H1 (cell line): ENCODE measurements around the gene CELF6. TPM values are rescaled to one million over a fixed set of nuclear protein-coding genes. Genes with fewer than 3 reads are reported as not detected.
A peak's percentile ranks its signal among the peaks of the same experiment; 100 is the strongest.

Source experiments
- CTCF ChIA-PET: fragments of 300-600 bp; sonication (Branson Sonifier 250); formaldehyde crosslinking; loops from one replicate; lab custom pipeline; 2021; ENCODE audit not compliant: partially characterized antibody; lab: Charles Lee
- POLR2A ChIA-PET: fragments of 300-600 bp; sonication (Branson Sonifier 250); formaldehyde crosslinking; loops from one replicate; lab custom pipeline; 2021; ENCODE audit warnings: inconsistent platforms; ENCODE audit not compliant: partially characterized antibody; lab: Charles Lee
- DNase-seq, 2 experiments: peaks; one replicate each; pipeline versions ENCODE4 v3.0.0 to v3.0.0-alpha.2; 2010 to 2022; ENCODE audit warnings: low spot score in 2 of 2, low read depth in 1 of 2, mixed read lengths in 1 of 2
- FAIRE-seq: peaks from 2 replicates; lab custom pipeline; 2011; peaks lifted over from hg19 to GRCh38; lab: Jason Lieb, UNC
- H2AFZ ChIP-seq: 2 replicates; pipeline ENCODE4 v1.8.1; 2012; ENCODE audit warnings: low read length, inconsistent platforms
- H2AK5ac ChIP-seq: 2 replicates; pipeline ENCODE4 v1.6.1; 2013; ENCODE audit warnings: low read depth, low read length
- H2BK120ac ChIP-seq: replicated peaks from 2 replicates; pipeline ENCODE3; 2013; ENCODE audit warnings: low read depth, low read length, inconsistent platforms
- H2BK12ac ChIP-seq: 2 replicates; pipeline ENCODE4 v1.6.1; 2013; ENCODE audit warnings: low read depth, low read length
- H2BK15ac ChIP-seq: 2 replicates; pipeline ENCODE4 v1.6.1; 2013; ENCODE audit warnings: low read length
- H2BK20ac ChIP-seq: 2 replicates; pipeline ENCODE4 v1.6.1; 2013; ENCODE audit warnings: low read length
- H2BK5ac ChIP-seq: 2 replicates; pipeline ENCODE4 v1.6.1; 2013; ENCODE audit warnings: low read depth, low read length
- H3K14ac ChIP-seq: 2 replicates; pipeline ENCODE4 v1.6.1; 2013; ENCODE audit warnings: inconsistent platforms; ENCODE audit not compliant: insufficient read length
- H3K18ac ChIP-seq: 2 replicates; pipeline ENCODE4 v1.6.1; 2013; ENCODE audit warnings: low read length; ENCODE audit errors: extremely low read depth
- H3K23ac ChIP-seq: 2 replicates; pipeline ENCODE4 v1.6.1; 2013; ENCODE audit warnings: inconsistent platforms; ENCODE audit not compliant: insufficient read length
- H3K23me2 ChIP-seq: 2 replicates; pipeline ENCODE4 v1.6.1; 2013; ENCODE audit warnings: low read depth, low read length
- H3K27ac ChIP-seq: 2 replicates; pipeline ENCODE4 v1.6.1; 2011; ENCODE audit warnings: low read depth, low read length, inconsistent platforms
- H3K27me3 ChIP-seq, 4 experiments: replicated peaks in 1 of 4; 1 replicate in 1 of 4; 2 replicates in 3 of 4; pipeline versions ENCODE4 v1.6.1 to v1.8.1; 2011 to 2013; ENCODE audit warnings: low read length in 3 of 4, mild to moderate bottlenecking in 3 of 4, inconsistent platforms in 2 of 4, mixed read lengths in 2 of 4, moderate library complexity in 1 of 4; ENCODE audit not compliant: control insufficient read depth in 3 of 4, insufficient read depth in 3 of 4; ENCODE audit errors: extremely low read depth in 1 of 4
- H3K36me3 ChIP-seq, 4 experiments: 2 replicates each; pipeline versions ENCODE4 v1.6.1 to v1.8.1; 2011 to 2013; ENCODE audit warnings: mild to moderate bottlenecking in 4 of 4, low read length in 3 of 4, moderate library complexity in 2 of 4, control low read depth in 1 of 4, inconsistent platforms in 1 of 4; ENCODE audit not compliant: insufficient read depth in 4 of 4, control insufficient read depth in 2 of 4
- H3K4ac ChIP-seq: replicated peaks from 2 replicates; pipeline ENCODE3; 2013; ENCODE audit warnings: low read length, low read depth, mixed read lengths, inconsistent platforms; ENCODE audit not compliant: insufficient read length
- H3K4me1 ChIP-seq, 4 experiments: replicated peaks in 1 of 4; 1 replicate in 1 of 4; 2 replicates in 3 of 4; pipeline versions ENCODE4 v1.6.1 to v1.8.1; 2011 to 2013; ENCODE audit warnings: low read length in 3 of 4, inconsistent platforms in 2 of 4, mixed read lengths in 1 of 4; ENCODE audit not compliant: insufficient read depth in 4 of 4, control insufficient read depth in 3 of 4
- H3K4me2 ChIP-seq, 2 experiments: 2 replicates each; pipeline versions ENCODE4 v1.6.1 to v1.8.1; 2011 to 2013; ENCODE audit warnings: low read depth in 2 of 2, low read length in 2 of 2, control low read depth in 1 of 2, inconsistent platforms in 1 of 2, mild to moderate bottlenecking in 1 of 2; ENCODE audit not compliant: insufficient read depth in 1 of 2
- H3K4me3 ChIP-seq, 4 experiments: fragments of 200-600, 300-600 bp in 1 of 4; sonication (generic), shearing (Covaris generic), sonication (Bioruptor Twin) in 1 of 4; 2 replicates each; pipeline versions ENCODE4 v1.5.1 to v1.8.1; 2011 to 2016; ENCODE audit warnings: low read length in 4 of 4, low read depth in 3 of 4, control low read depth in 2 of 4, inconsistent platforms in 2 of 4, mild to moderate bottlenecking in 2 of 4, mixed read lengths in 1 of 4, moderate library complexity in 1 of 4; ENCODE audit not compliant: insufficient read depth in 2 of 4; ENCODE audit errors: extremely low read depth in 1 of 4
- H3K56ac ChIP-seq: replicated peaks from 2 replicates; pipeline ENCODE3; 2013; ENCODE audit warnings: low read depth, mild to moderate bottlenecking, mixed read lengths, low read length, inconsistent platforms; ENCODE audit not compliant: insufficient read length
- H3K79me1 ChIP-seq: 2 replicates; pipeline ENCODE4 v1.6.1; 2013; ENCODE audit warnings: low read depth, low read length, control low read depth
- H3K79me2 ChIP-seq, 2 experiments: 2 replicates each; pipeline versions ENCODE4 v1.6.1 to v1.8.1; 2012 to 2013; ENCODE audit warnings: low read length in 2 of 2, mild to moderate bottlenecking in 2 of 2, inconsistent platforms in 1 of 2; ENCODE audit not compliant: insufficient read depth in 2 of 2, control insufficient read depth in 1 of 2
- H3K9ac ChIP-seq, 4 experiments: replicated peaks in 1 of 4; 1 replicate in 1 of 4; 2 replicates in 3 of 4; pipeline versions ENCODE4 v1.6.1 to v1.8.1; 2011 to 2013; ENCODE audit warnings: low read depth in 3 of 4, low read length in 3 of 4, control low read depth in 2 of 4, mild to moderate bottlenecking in 2 of 4, moderate library complexity in 2 of 4, inconsistent platforms in 1 of 4; ENCODE audit errors: extremely low read depth in 1 of 4
- H3K9me3 ChIP-seq, 2 experiments: 2 replicates each; pipeline versions ENCODE4 v1.6.1 to v1.8.1; 2012 to 2013; ENCODE audit warnings: mild to moderate bottlenecking in 2 of 2, moderate library complexity in 2 of 2, control low read depth in 1 of 2, inconsistent platforms in 1 of 2, low read depth in 1 of 2, low read length in 1 of 2, mixed read lengths in 1 of 2; ENCODE audit not compliant: insufficient read depth in 2 of 2
- H4K20me1 ChIP-seq, 2 experiments: replicated peaks in 1 of 2; 2 replicates each; pipeline versions ENCODE3 to v1.8.1; 2011 to 2013; ENCODE audit warnings: inconsistent platforms in 2 of 2, low read length in 2 of 2, mild to moderate bottlenecking in 1 of 2; ENCODE audit not compliant: insufficient read depth in 2 of 2, control insufficient read depth in 1 of 2
- H4K5ac ChIP-seq: 2 replicates; pipeline ENCODE4 v1.6.1; 2013; ENCODE audit warnings: low read length, low read depth, mixed read lengths, inconsistent platforms; ENCODE audit not compliant: insufficient read length
- H4K8ac ChIP-seq: 2 replicates; pipeline ENCODE4 v1.8.0; 2013; ENCODE audit warnings: mild to moderate bottlenecking, moderate library complexity, low read length, inconsistent platforms; ENCODE audit not compliant: insufficient read depth; ENCODE audit errors: extremely low read depth
- H4K91ac ChIP-seq: replicated peaks from 2 replicates; pipeline ENCODE3; 2013; ENCODE audit warnings: low read length, mixed read lengths, inconsistent platforms; ENCODE audit not compliant: insufficient read length
- ASH2L ChIP-seq: fragments of 200-600, 300-600 bp; sonication (generic); IDR thresholded peaks from one replicate; pipeline ENCODE4 v1.7.1; 2017; ENCODE audit warnings: low read length
- MAFK ChIP-seq: IDR thresholded peaks from 2 replicates; pipeline ENCODE4 v1.6.1; 2012; ENCODE audit warnings: low read depth, mild to moderate bottlenecking, improper control_type of control experiment, low read length
- WGBS, 2 experiments: shearing (Covaris generic) in 1 of 2; methylation state at CpG; one replicate each; pipeline versions ENCODE4 v1.1.6 to v1.1.7; 2013 to 2015; ENCODE audit warnings: low lambda C conversion rate in 2 of 2, mixed read lengths in 2 of 2, inconsistent platforms in 1 of 2, low coverage in 1 of 2, missing lambda C conversion rate in 1 of 2; ENCODE audit not compliant: insufficient replicate concordance in 2 of 2, insufficient coverage in 1 of 2, insufficient read length in 1 of 2; ENCODE audit errors: extremely low coverage in 1 of 2, missing lambda C conversion rate in 1 of 2; 5-methylcytosine and 5-hydroxymethylcytosine counted together
- polyA plus RNA-seq, 7 experiments: library from polyadenylated mRNA; depleted of rRNA in 3 of 7; stranded (reverse) in 5 of 7; unstranded in 2 of 7; fragments of >200 nt in 5 of 7; fragments of 200-250 nt in 2 of 7; gene quantifications; 1 replicate in 5 of 7; 2 replicates in 1 of 7; 4 replicates in 1 of 7; pipeline versions ENCODE4 v1.2.1 to v1.2.3, GENCODE V29; 2011 to 2013; ENCODE audit warnings: missing spikeins in 2 of 7, mixed read lengths in 2 of 7
- total RNA-seq: library from RNA; stranded (reverse); fragmentation: NEBNext Ultra II Directional; extraction: Animal tissue kit (Norgen Biotek cat#: 25700); gene quantifications from 2 replicates; pipeline ENCODE4 v1.2.1, GENCODE V29; 2021

CELF6 gene
- total and polyA plus RNA-seq, 2 of the 8 experiments (the other 6 are each of a cell fraction or from before 2014, with no cell fraction given): 0.09 to 0.19 TPM

GRCh38 chr15:72315706-72316370 lies 4.1 kb downstream of the CELF6 start:
- H4K91ac ChIP-seq: no peak overlapping the region
- CTCF ChIA-PET: no interaction called here
- H3K14ac ChIP-seq: no peak overlapping the region
- no peak overlapping the region for H2AFZ ChIP-seq
- H3K4ac ChIP-seq: no peak overlapping the region
- H3K27me3 ChIP-seq: peaks cover 5 to 26% (median 21%) of the 10 kb centered on the region in 4 experiments
- no peaks in the 10 kb centered on the region for H3K9me3 ChIP-seq
- no peak overlapping the region for H3K4me3 ChIP-seq
- H2BK5ac ChIP-seq: no peak overlapping the region
- peaks cover 0 to 4% (median 0%) of the 10 kb centered on the region in 4 experiments; a peak in 1 of 7 replicates for H3K4me1 ChIP-seq
- no peaks in the 10 kb centered on the region for H3K79me2 ChIP-seq
- FAIRE-seq: no peak
- H4K8ac ChIP-seq: no peak overlapping the region
- H3K27ac ChIP-seq: no peak overlapping the region
- peaks cover 2 to 6% of the 10 kb centered on the region in 2 experiments for H4K20me1 ChIP-seq
- peak in 1 of 2 experiments; percentile 23 for DNase-seq
- WGBS, 2 experiments: 79% methylated on average over 6 of the region's 6 CpGs; no CpG with 5 or more reads in 1 of the 2 experiments
- H3K18ac ChIP-seq: no peak overlapping the region
- peaks cover 4% of the 10 kb centered on the region for H3K23me2 ChIP-seq
- POLR2A ChIA-PET: no interaction called here
- no peak overlapping the region for H3K56ac ChIP-seq
- no peak overlapping the region for H3K9ac ChIP-seq
- H2AK5ac ChIP-seq: no peak overlapping the region
- no peak overlapping the region for H2BK12ac ChIP-seq
- H2BK15ac ChIP-seq: no peak overlapping the region
- no peaks in the 10 kb centered on the region for H3K79me1 ChIP-seq
- H3K23ac ChIP-seq: no peak overlapping the region
- no peak overlapping the region for H2BK20ac ChIP-seq
- no peaks in the 10 kb centered on the region for H3K36me3 ChIP-seq
- H4K5ac ChIP-seq: no peak overlapping the region
- no peak overlapping the region for H2BK120ac ChIP-seq
- H3K4me2 ChIP-seq: no peak overlapping the region
- TF ChIP-seq MAFK (no peak), ASH2L (no peak)
